H9 (cell line): ENCODE data around the gene ANKRD49. TPM values are rescaled to one million over a fixed set of nuclear protein-coding genes. Genes with fewer than 3 reads are reported as not detected.

Source experiments
- DNase-seq: peaks from one replicate; pipeline ENCODE4 v3.0.0-alpha.2; 2017
- H2AFZ ChIP-seq: one replicate; pipeline ENCODE4 v1.6.1; 2013; ENCODE audit warnings: mild to moderate bottlenecking, low read length, control low read depth, moderate library complexity
- H2AK5ac ChIP-seq: 2 replicates; pipeline ENCODE4 v1.6.1; 2013; ENCODE audit warnings: low read length, control low read depth, mixed read lengths; ENCODE audit not compliant: insufficient read length
- H2BK120ac ChIP-seq: one replicate; pipeline ENCODE4 v1.6.1; 2013; ENCODE audit warnings: low read depth, mild to moderate bottlenecking, low read length, control low read depth, inconsistent platforms; ENCODE audit not compliant: poor library complexity, severe bottlenecking
- H2BK12ac ChIP-seq: 2 replicates; pipeline ENCODE4 v1.6.1; 2013; ENCODE audit warnings: low read length, control low read depth, mixed read lengths, low read depth; ENCODE audit not compliant: insufficient read length
- H2BK15ac ChIP-seq: 2 replicates; pipeline ENCODE4 v1.6.1; 2013; ENCODE audit warnings: low read depth, low read length, control low read depth
- H2BK20ac ChIP-seq: one replicate; pipeline ENCODE4 v1.6.1; 2013; ENCODE audit warnings: low read depth, mild to moderate bottlenecking, low read length, control low read depth, inconsistent platforms; ENCODE audit not compliant: poor library complexity, severe bottlenecking
- H2BK5ac ChIP-seq: 2 replicates; pipeline ENCODE4 v1.6.1; 2013; ENCODE audit warnings: low read length, control low read depth, mixed read lengths; ENCODE audit not compliant: insufficient read length
- H3K14ac ChIP-seq: 2 replicates; pipeline ENCODE4 v1.6.1; 2013; ENCODE audit warnings: low read length, control low read depth; ENCODE audit not compliant: insufficient read depth
- H3K18ac ChIP-seq: 2 replicates; pipeline ENCODE4 v1.6.1; 2013; ENCODE audit warnings: low read depth, mild to moderate bottlenecking, mixed read lengths, low read length, control low read depth; ENCODE audit not compliant: insufficient read length
- H3K23ac ChIP-seq: 2 replicates; pipeline ENCODE4 v1.6.1; 2013; ENCODE audit warnings: low read length, control low read depth, mixed read lengths, low read depth; ENCODE audit not compliant: insufficient read length
- H3K23me2 ChIP-seq: 2 replicates; pipeline ENCODE4 v1.6.1; 2013; ENCODE audit warnings: low read depth, mild to moderate bottlenecking, mixed read lengths, low read length, control low read depth; ENCODE audit not compliant: insufficient read length, poor library complexity, severe bottlenecking
- H3K27ac ChIP-seq: 2 replicates; pipeline ENCODE4 v1.5.1; 2013; ENCODE audit warnings: low read length, control low read depth, mixed read lengths, low read depth; ENCODE audit not compliant: insufficient read length
- H3K27me3 ChIP-seq: 2 replicates; pipeline ENCODE4 v1.6.1; 2013; ENCODE audit warnings: low read length, control low read depth, inconsistent platforms; ENCODE audit not compliant: insufficient read depth
- H3K4ac ChIP-seq: 2 replicates; pipeline ENCODE4 v1.6.1; 2013; ENCODE audit warnings: low read depth, mild to moderate bottlenecking, control low read depth, inconsistent platforms, low read length, moderate library complexity
- H3K4me1 ChIP-seq: 2 replicates; pipeline ENCODE4 v1.6.1; 2013; ENCODE audit warnings: low read length, control low read depth, inconsistent platforms; ENCODE audit not compliant: insufficient read depth
- H3K4me2 ChIP-seq: 2 replicates; pipeline ENCODE4 v1.6.1; 2013; ENCODE audit warnings: low read length, control low read depth, mixed read lengths; ENCODE audit not compliant: insufficient read length, insufficient read depth
- H3K56ac ChIP-seq: 2 replicates; pipeline ENCODE4 v1.6.1; 2013; ENCODE audit warnings: low read depth, mild to moderate bottlenecking, mixed read lengths, low read length, control low read depth; ENCODE audit not compliant: insufficient read length
- H3K79me1 ChIP-seq: 2 replicates; pipeline ENCODE4 v1.6.1; 2013; ENCODE audit warnings: low read depth, mild to moderate bottlenecking, moderate library complexity, low read length, control low read depth, inconsistent platforms; ENCODE audit not compliant: insufficient read depth, poor library complexity, severe bottlenecking
- H3K79me2 ChIP-seq: 2 replicates; pipeline ENCODE4 v1.6.1; 2013; ENCODE audit warnings: low read length, control low read depth, inconsistent platforms; ENCODE audit not compliant: insufficient read depth
- H3K9ac ChIP-seq: 2 replicates; pipeline ENCODE4 v1.6.1; 2013; ENCODE audit warnings: low read length, control low read depth, mixed read lengths; ENCODE audit not compliant: insufficient read length; ENCODE audit errors: extremely low read depth
- H3K9me3 ChIP-seq: one replicate; pipeline ENCODE4 v1.6.1; 2013; ENCODE audit warnings: low read depth, low read length, inconsistent platforms; ENCODE audit not compliant: control insufficient read depth
- H3T11ph ChIP-seq: one replicate; pipeline ENCODE4 v1.6.1; 2013; ENCODE audit warnings: mild to moderate bottlenecking, low read length, control low read depth, inconsistent platforms
- H4K20me1 ChIP-seq: one replicate; pipeline ENCODE4 v1.6.1; 2013; ENCODE audit not compliant: control insufficient read depth, insufficient read length, insufficient read depth
- H4K5ac ChIP-seq: 2 replicates; pipeline ENCODE4 v1.6.1; 2013; ENCODE audit warnings: low read depth, mild to moderate bottlenecking, mixed read lengths, low read length, control low read depth; ENCODE audit not compliant: insufficient read length
- H4K8ac ChIP-seq: replicated peaks from 2 replicates; pipeline ENCODE4 v1.6.1; 2013; ENCODE audit warnings: low read length, control low read depth, mixed read lengths, low read depth; ENCODE audit not compliant: insufficient read length
- H4K91ac ChIP-seq: 2 replicates; pipeline ENCODE4 v1.6.1; 2013; ENCODE audit warnings: low read depth, mild to moderate bottlenecking, moderate library complexity, mixed read lengths, low read length, control low read depth; ENCODE audit not compliant: insufficient read length
- H3K27ac Mint-ChIP-seq, 3 experiments: 2 replicates in 2 of 3; 3 replicates in 1 of 3; pipeline ENCODE4 v1.8.0; 2020 to 2021; ENCODE audit warnings: mixed read lengths in 3 of 3, mild to moderate bottlenecking in 1 of 3, moderate library complexity in 1 of 3
- H3K27me3 Mint-ChIP-seq: 2 replicates; pipeline ENCODE4 v1.8.0; 2021; ENCODE audit warnings: low read depth, mild to moderate bottlenecking, moderate library complexity, mixed read lengths
- H3K36me3 Mint-ChIP-seq, 3 experiments: 2 replicates in 2 of 3; 3 replicates in 1 of 3; pipeline ENCODE4 v1.8.0; 2020 to 2021; ENCODE audit warnings: low read depth in 3 of 3, mixed read lengths in 3 of 3; ENCODE audit not compliant: insufficient read depth in 1 of 3
- H3K4me1 Mint-ChIP-seq, 2 experiments: 2 replicates each; pipeline ENCODE4 v1.8.0; 2020; ENCODE audit warnings: mixed read lengths in 2 of 2
- H3K4me3 Mint-ChIP-seq, 2 experiments: 2 replicates in 1 of 2; 3 replicates in 1 of 2; pipeline ENCODE4 v1.8.0; 2020 to 2021; ENCODE audit warnings: mild to moderate bottlenecking in 2 of 2, mixed read lengths in 2 of 2, moderate library complexity in 1 of 2
- H3K9me3 Mint-ChIP-seq, 2 experiments: 2 replicates in 1 of 2; 3 replicates in 1 of 2; pipeline ENCODE4 v1.8.0; 2020; ENCODE audit warnings: mild to moderate bottlenecking in 2 of 2, mixed read lengths in 2 of 2, moderate library complexity in 1 of 2
- CTCF ChIP-seq: fragments of 200-600 bp; sonication (generic); conservative IDR thresholded peaks from 3 replicates; pipeline ENCODE4 v1.8.0; 2021; ENCODE audit warnings: antibody characterized with exemption, mild to moderate bottlenecking
- WGBS: extraction: QIAGEN DNeasy Blood & Tissue Kit; methylation state at CpG from one replicate; pipeline ENCODE4 v1.1.7; 2013; ENCODE audit warnings: missing lambda C conversion rate, low lambda C conversion rate, mixed read lengths; ENCODE audit not compliant: insufficient read length; ENCODE audit errors: extremely low coverage; 5-methylcytosine and 5-hydroxymethylcytosine counted together
- total RNA-seq: library from RNA; stranded (reverse); gene quantifications from 2 replicates; pipeline ENCODE4 v1.2.1, GENCODE V29; 2021

Gene ANKRD49
- total RNA-seq, 1 experiment from 2014 or later: 13.8 TPM

- no peak overlapping the region for H2BK120ac ChIP-seq
- no peak overlapping the region for H3K23ac ChIP-seq
- H3K9me3 ChIP-seq: no peaks in the 10 kb centered on the region
- no peak overlapping the region for H3T11ph ChIP-seq
- TF ChIP-seq CTCF: no peak
- no peak overlapping the region for H3K4ac ChIP-seq
- Mint-ChIP-seq H3K4me3 (no peak overlapping the region), H3K27me3 (peaks cover 19% of the 10 kb centered on the region), H3K27ac (no peak overlapping the region), H3K9me3 (no peaks in the 10 kb centered on the region), H3K36me3 (no peaks in the 10 kb centered on the region), H3K4me1 (peaks cover 0 to 3% of the 10 kb centered on the region in 2 experiments; a peak in 2 of 4 replicates)
- H2BK15ac ChIP-seq: no peak overlapping the region
- DNase-seq: no peak
- no CpG with 5 or more reads among the region's 1 CpG for WGBS
- no peaks in the 10 kb centered on the region for H3K79me1 ChIP-seq
- H3K79me2 ChIP-seq: no peaks in the 10 kb centered on the region
- no peak overlapping the region for H2BK12ac ChIP-seq
- H3K14ac ChIP-seq: no peak overlapping the region
- no peak overlapping the region for H3K9ac ChIP-seq
- no peaks in the 10 kb centered on the region for H3K23me2 ChIP-seq
- no peak overlapping the region for H2AFZ ChIP-seq
- no peak overlapping the region for H4K8ac ChIP-seq
- no peak overlapping the region for H3K4me2 ChIP-seq
- H4K91ac ChIP-seq: no peak overlapping the region
- no peak overlapping the region for H2AK5ac ChIP-seq
- no peak overlapping the region for H4K5ac ChIP-seq
- H3K27ac ChIP-seq: no peak overlapping the region
- H3K27me3 ChIP-seq: no peaks in the 10 kb centered on the region
- H2BK20ac ChIP-seq: no peak overlapping the region
- H2BK5ac ChIP-seq: no peak overlapping the region
- no peaks in the 10 kb centered on the region for H4K20me1 ChIP-seq
- no peak overlapping the region for H3K18ac ChIP-seq
- H3K56ac ChIP-seq: no peak overlapping the region
- no peaks in the 10 kb centered on the region for H3K4me1 ChIP-seq
These were observed 30.6 kb downstream of the ANKRD49 start for GRCh38 chr11:94524341-94524740.
